Lung (tissue), 12 donors: ENCODE data around the gene GSE1. TPM values are rescaled to one million over a fixed set of nuclear protein-coding genes. Genes with fewer than 3 reads are reported as not detected.

Experiments used
- ATAC-seq: fragments of 200-7000 bp; cut with Tn5 transposase; one replicate; pipeline ENCODE4 v1.9.1; 2020; ENCODE audit warnings: moderate number of reproducible peaks; ENCODE audit not compliant: insufficient read depth, low FRiP score
- DNase-seq, 3 donors: peaks; one replicate each; pipeline ENCODE4 v3.0.0-alpha.2; 2013 to 2017
- H3K27ac ChIP-seq, 2 donors: one replicate each; pipeline ENCODE4 v1.5.1; 2013; ENCODE audit warnings: mild to moderate bottlenecking in 2 of 2, moderate library complexity in 2 of 2, control low read depth in 1 of 2, inconsistent platforms in 1 of 2, low read depth in 1 of 2, low read length in 1 of 2
- H3K27me3 ChIP-seq, 3 donors: one replicate each; pipeline ENCODE4 v1.5.1; 2013; ENCODE audit warnings: low read length in 2 of 3; ENCODE audit not compliant: control insufficient read depth in 3 of 3, insufficient read depth in 3 of 3
- H3K36me3 ChIP-seq, 4 donors: one replicate each; pipeline ENCODE4 v1.5.1; 2013; ENCODE audit warnings: low read length in 4 of 4, mild to moderate bottlenecking in 1 of 4, moderate library complexity in 1 of 4; ENCODE audit not compliant: control insufficient read depth in 4 of 4, insufficient read depth in 4 of 4
- H3K4me1 ChIP-seq, 5 donors: one replicate each; pipeline ENCODE4 v1.5.1; 2013; ENCODE audit warnings: low read length in 5 of 5, mild to moderate bottlenecking in 2 of 5, moderate library complexity in 1 of 5; ENCODE audit not compliant: control insufficient read depth in 5 of 5, insufficient read depth in 5 of 5
- H3K4me3 ChIP-seq: one replicate; pipeline ENCODE4 v1.5.1; 2013; ENCODE audit warnings: mild to moderate bottlenecking, control low read depth, moderate library complexity
- H3K9ac ChIP-seq, 2 donors: one replicate each; pipeline ENCODE4 v1.5.1; 2013; ENCODE audit warnings: low read length in 2 of 2, control low read depth in 1 of 2; ENCODE audit not compliant: insufficient read depth in 1 of 2
- H3K9me3 ChIP-seq, 4 donors: one replicate each; pipeline ENCODE4 v1.5.1; 2013; ENCODE audit warnings: low read length in 3 of 4, mild to moderate bottlenecking in 1 of 4, moderate library complexity in 1 of 4; ENCODE audit not compliant: control insufficient read depth in 4 of 4, insufficient read depth in 3 of 4
- WGBS, 2 donors: extraction: QIAGEN DNeasy Blood & Tissue Kit; methylation state at CpG; one replicate each; pipeline ENCODE4 v1.1.7; 2013; 5-methylcytosine and 5-hydroxymethylcytosine counted together
- polyA plus RNA-seq, 2 donors: library from polyadenylated mRNA; stranded (reverse); fragments of 200-250 nt; gene quantifications; one replicate each; pipeline ENCODE4 v1.2.1, GENCODE V29; 2013
- total RNA-seq, 2 donors: library from RNA; depleted of rRNA in 1 of 2; stranded (reverse); fragments of >200 nt in 1 of 2; gene quantifications; one replicate each; pipeline ENCODE4 v1.2.1, GENCODE V29; 2014 to 2021
- TF ChIP-seq, protein P1 (sequence below): IDR thresholded peaks from 2 replicates; pipeline ENCODE4 v1.5.1; 2012; ENCODE audit warnings: mild to moderate bottlenecking; ENCODE audit errors: control extremely low read depth, extremely low read depth
- donor health status: control.
- donor health status: control.
- donor health status: Bipolar disorder and iron deficiency.
- donor health status: healthy.
- donor health status: DM: yes; HTN: yes; CAD: no.

Gene GSE1
- total and polyA plus RNA-seq, 4 donors: 21.3 to 122 (median 74.7) TPM

- H3K4me3 ChIP-seq: no peak overlapping the region
- no peak overlapping the region for H3K9ac ChIP-seq
- TF ChIP-seq, protein P1, sequence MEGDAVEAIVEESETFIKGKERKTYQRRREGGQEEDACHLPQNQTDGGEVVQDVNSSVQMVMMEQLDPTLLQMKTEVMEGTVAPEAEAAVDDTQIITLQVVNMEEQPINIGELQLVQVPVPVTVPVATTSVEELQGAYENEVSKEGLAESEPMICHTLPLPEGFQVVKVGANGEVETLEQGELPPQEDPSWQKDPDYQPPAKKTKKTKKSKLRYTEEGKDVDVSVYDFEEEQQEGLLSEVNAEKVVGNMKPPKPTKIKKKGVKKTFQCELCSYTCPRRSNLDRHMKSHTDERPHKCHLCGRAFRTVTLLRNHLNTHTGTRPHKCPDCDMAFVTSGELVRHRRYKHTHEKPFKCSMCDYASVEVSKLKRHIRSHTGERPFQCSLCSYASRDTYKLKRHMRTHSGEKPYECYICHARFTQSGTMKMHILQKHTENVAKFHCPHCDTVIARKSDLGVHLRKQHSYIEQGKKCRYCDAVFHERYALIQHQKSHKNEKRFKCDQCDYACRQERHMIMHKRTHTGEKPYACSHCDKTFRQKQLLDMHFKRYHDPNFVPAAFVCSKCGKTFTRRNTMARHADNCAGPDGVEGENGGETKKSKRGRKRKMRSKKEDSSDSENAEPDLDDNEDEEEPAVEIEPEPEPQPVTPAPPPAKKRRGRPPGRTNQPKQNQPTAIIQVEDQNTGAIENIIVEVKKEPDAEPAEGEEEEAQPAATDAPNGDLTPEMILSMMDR: no peak
- H3K27ac ChIP-seq: peak overlapping the region in 1 of 2 donors; percentile 5
- 77 to 82% methylated on average over 6 of the region's 6 CpGs for WGBS, 2 donors
- no peaks in the 10 kb centered on the region for H3K9me3 ChIP-seq
- ATAC-seq: no peak
- H3K27me3 ChIP-seq: no peaks in the 10 kb centered on the region
- H3K36me3 ChIP-seq: peaks cover 0 to 20% (median 15%) of the 10 kb centered on the region in 4 donors
- DNase-seq: no peak
- peaks cover 0 to 3% (median 0%) of the 10 kb centered on the region in 5 donors for H3K4me1 ChIP-seq
Measured at GRCh38 chr16:85680352-85680944, 67.3 kb downstream of the GSE1 start.

DNA sequence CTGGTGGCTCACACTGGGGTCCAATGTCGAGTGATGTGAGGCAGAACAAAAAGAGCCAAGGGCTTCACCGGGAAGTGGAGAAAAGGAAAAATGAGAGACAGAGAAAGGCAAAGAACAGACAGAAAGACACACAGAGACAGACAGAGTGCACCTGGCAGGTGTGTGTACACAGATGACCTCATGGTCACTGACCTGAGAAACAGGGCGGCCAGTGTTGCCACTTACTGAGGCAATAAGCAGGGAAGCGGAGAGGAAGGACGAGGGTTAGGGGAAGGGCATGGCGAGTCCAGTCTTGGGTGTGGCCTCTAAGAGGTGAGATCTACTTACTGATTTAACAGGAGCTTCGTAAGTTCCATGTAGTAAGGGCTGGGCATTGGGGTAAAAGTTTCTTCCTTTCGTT, 68.1 kb downstream of the GSE1 start:
- Histone ChIP-seq H3K27ac (no peak overlapping the region), H3K27me3 (no peaks in the 10 kb centered on the region), H3K36me3 (peaks cover 0 to 14% (median 12%) of the 10 kb centered on the region in 4 donors), H3K9me3 (no peaks in the 10 kb centered on the region), H3K9ac (no peak overlapping the region), H3K4me1 (peaks cover 0 to 3% (median 0%) of the 10 kb centered on the region in 5 donors), H3K4me3 (no peak overlapping the region)
- DNase-seq (no peak), ATAC-seq (no peak)
- TF ChIP-seq, protein P1: no peak
- WGBS, 2 donors: 74 to 81% methylated on average over 8 of the region's 8 CpGs

- DNase-seq: no peak
- Histone ChIP-seq H3K36me3 (peaks cover 0 to 9% (median 7%) of the 10 kb centered on the region in 4 donors), H3K27me3 (no peaks in the 10 kb centered on the region), H3K9me3 (no peaks in the 10 kb centered on the region), H3K9ac (no peak overlapping the region), H3K27ac (no peak overlapping the region), H3K4me1 (peaks cover 0 to 3% (median 0%) of the 10 kb centered on the region in 5 donors), H3K4me3 (no peak overlapping the region)
- 90 to 94% methylated on average over 9 of the region's 9 CpGs for WGBS, 2 donors
- ATAC-seq: no peak
- TF ChIP-seq, protein P1: no peak
Measured at GRCh38 chr16:85682516-85682915, 69.4 kb downstream of the GSE1 start.

GRCh38 chr16:85683363-85683762, 70.2 kb downstream of the GSE1 start:
- H3K36me3 ChIP-seq: peaks cover 0 to 6% (median 4%) of the 10 kb centered on the region in 4 donors
- no peak for DNase-seq
- H3K4me3 ChIP-seq: no peak overlapping the region
- H3K27ac ChIP-seq: no peak overlapping the region
- ATAC-seq: no peak
- peaks cover 0 to 3% (median 0%) of the 10 kb centered on the region in 5 donors for H3K4me1 ChIP-seq
- TF ChIP-seq, protein P1: no peak
- H3K9ac ChIP-seq: no peak overlapping the region
- no peaks in the 10 kb centered on the region for H3K27me3 ChIP-seq
- no peaks in the 10 kb centered on the region for H3K9me3 ChIP-seq
